ENCODE results near the gene KRTAP13-1.

DNA sequence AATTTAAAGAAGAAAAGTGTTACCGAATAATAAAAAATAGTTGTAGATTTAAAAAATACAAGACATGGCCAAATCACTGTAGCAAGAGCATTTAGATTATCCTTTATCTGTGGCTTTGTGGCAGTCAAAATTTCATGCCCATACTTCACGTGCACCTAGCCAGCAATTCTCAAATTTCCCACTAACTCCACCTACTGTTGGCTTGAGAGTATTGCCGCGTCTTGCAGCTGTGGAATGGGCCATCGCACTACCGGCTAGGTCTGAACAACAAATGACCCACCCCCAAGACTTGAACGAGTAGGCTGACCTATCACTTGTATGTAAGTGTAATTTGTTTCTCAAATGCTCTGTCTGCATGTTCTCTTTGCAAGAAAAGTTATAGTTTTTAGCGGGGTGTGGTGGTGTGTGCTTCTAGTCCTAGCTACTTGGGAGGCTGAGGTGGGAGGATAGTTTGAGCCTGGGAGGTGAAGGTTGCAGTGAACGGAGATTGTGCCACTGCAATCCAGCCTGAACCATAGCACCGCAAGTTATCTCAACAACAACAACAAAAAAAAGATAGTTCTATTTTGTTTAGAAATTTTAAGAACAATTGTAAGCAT lies 38.3 kb downstream of the KRTAP13-1 start:
- TF ChIP-seq, protein P1, sequence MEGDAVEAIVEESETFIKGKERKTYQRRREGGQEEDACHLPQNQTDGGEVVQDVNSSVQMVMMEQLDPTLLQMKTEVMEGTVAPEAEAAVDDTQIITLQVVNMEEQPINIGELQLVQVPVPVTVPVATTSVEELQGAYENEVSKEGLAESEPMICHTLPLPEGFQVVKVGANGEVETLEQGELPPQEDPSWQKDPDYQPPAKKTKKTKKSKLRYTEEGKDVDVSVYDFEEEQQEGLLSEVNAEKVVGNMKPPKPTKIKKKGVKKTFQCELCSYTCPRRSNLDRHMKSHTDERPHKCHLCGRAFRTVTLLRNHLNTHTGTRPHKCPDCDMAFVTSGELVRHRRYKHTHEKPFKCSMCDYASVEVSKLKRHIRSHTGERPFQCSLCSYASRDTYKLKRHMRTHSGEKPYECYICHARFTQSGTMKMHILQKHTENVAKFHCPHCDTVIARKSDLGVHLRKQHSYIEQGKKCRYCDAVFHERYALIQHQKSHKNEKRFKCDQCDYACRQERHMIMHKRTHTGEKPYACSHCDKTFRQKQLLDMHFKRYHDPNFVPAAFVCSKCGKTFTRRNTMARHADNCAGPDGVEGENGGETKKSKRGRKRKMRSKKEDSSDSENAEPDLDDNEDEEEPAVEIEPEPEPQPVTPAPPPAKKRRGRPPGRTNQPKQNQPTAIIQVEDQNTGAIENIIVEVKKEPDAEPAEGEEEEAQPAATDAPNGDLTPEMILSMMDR (IDR thresholded peaks at IDR 0.05; ENCODE audit: control extremely low read depth in 1 of 3, insufficient read depth in 1 of 3, low read depth in 1 of 3, low read length in 3 of 3), result peak; percentile 68 to 77 (median 70)
- TF ChIP-seq KDM1A (IDR thresholded peaks at IDR 0.05; ENCODE audit: borderline replicate concordance, low read length) (no peak), ZNF274 (IDR thresholded peaks at IDR 0.05; ENCODE audit: borderline replicate concordance, extremely low read depth, low read length) (no peak), EP300 (IDR thresholded peaks at IDR 0.05; ENCODE audit: borderline replicate concordance in 1 of 2, low read depth in 2 of 2, low read length in 2 of 2) (no peak)
